Activated CD8-positive, alpha-beta memory T cell treated with anti-CD3 and anti-CD28 coated beads for 4 hours (primary cell): Measurements from ENCODE around the gene DSP.
A peak's percentile ranks its signal among the peaks of the same experiment; 100 is the strongest.

Experiments
- DNase-seq, 2 donors: peaks; one replicate each; pipeline ENCODE4 v3.0.0-alpha.2; 2020; ENCODE audit warnings: low read depth in 2 of 2

Gene DSP

DNA sequence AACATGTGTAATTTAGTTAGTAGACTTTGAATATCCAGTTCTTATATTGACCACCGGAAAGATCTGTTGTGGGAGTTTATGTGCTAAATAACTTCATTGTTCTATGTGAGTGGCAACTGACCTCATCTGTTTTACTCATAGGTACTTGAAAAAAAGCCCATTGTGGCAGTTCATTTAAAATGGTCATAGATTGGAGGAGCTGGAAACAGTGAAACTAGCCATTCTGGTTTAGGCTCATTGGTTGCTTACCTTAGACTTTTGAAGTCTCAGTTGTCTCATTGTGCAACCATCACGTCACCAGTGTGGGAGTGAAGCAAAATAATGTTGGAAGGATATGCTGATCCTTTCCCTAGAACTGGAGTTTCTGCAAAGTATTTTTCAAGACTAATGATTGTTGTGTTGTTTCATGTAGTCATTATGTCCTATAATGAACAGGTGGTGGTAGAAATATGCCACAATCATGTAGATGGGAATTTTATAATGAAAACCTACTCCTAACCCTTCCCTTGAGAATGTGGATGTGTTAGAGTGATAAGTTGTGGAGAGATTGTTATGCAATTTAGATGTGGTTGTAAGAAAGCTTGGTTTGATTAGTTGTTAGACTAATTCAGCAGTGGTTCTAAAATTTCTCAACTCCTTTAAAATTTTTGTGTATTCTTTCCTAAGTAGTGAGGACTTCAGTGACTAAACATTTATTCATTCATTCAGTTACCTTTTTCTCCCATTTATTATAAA lies 18.3 kb downstream of the DSP start:
- DNase-seq, result no peak

DNA sequence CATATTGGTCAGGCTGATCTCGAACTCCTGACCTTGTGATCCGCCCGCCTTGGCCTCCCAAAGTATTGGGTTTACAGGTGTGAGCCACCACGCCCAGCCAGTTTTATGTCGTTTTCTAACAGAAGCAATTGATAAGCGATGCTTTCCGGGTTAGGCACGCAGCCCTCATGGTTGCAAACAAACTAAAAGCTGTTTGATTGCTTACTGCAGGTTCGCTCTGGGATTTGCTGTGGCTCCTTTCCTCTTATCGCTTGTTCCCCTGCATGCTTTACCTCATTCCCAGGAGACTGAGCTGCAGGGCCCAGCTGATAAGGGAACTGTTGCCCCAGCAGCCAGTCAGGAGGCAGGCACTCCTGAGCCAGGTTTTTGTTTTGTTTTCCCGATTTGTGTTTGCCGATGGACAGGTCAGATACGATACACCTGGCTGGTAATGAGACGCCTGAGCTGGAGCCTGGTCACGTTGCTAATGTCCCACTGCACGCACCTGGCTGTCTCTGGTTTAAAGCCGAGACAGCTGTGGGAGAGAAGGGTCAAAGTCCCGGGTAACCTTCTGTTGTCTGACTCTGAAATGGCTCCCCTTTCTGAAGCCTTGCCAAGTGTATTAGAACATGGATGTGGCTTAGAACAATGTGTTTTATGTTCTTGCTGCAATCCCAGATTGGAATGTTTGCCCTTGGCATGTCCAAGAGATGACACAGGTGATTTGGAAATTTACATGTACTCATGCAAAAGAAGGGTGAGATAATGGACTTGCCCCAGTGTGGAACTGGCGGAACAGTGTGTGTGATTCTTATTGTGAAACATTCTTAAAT lies 19.9 kb downstream of the DSP start:
- DNase-seq, result no peak

DNA sequence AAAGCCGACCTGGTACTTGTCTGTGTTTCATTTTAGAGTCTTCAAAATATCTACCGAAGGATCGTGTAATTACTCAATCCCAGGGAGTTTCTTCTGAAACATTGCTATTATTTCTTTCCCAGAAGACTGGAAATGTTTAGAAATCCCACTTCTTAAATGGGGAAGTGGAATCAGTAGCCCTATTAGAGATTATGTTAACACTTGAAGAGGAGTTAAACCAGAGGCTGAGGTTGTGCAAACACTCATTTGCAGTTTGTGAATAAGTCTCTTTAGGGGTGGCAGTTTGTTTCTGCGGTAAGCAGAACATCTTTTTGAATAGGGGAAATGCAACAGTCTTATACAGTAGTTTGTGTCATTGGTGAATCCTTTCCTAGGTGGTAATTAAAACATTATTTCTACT lies 21.3 kb downstream of the DSP start:
- no peak for DNase-seq

DNA sequence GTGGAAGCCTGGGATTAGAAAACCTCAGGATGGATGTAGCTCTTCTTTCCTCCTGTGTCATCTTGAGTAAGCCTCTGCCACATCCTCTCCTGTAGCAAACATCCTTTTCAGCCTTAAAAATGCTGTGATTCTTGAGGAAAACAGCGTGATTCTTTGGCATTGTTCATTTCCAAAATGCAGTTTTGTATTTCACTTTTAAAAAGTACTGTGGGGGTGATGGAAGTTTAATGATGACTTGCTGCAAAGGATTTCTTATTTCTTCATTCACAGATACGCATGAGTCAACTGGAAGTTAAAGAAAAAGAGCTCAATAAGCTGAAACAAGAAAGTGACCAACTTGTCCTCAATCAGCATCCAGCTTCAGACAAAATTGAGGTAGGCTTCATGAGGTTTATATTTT lies 24.6 kb downstream of the DSP start:
- DNase-seq, result no peak

DNA sequence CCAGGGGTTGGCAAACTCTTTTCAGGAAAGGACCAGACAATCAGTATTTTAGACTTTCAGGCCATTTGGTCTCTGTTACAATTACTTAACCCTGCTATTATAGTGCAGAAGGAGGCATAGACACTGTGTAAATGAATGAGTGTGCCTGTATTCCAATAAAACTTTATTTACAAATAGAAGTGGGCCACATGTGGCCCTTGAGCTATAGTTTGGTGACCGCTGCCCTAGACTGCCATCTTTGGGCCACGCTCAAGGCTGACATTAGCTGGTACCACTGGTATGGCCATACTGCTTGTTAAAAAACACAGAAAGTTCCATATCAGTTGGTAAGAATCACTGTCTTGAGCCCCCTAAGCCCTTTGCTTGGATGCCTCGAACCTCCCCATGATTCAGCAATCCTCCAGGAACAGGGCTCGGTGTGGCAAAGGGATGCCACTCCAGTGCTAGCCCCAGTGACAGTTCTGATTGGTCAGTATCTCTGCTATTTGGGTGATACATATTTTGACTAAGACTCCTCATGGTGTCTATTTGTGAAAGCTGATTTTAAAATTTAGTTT lies 25.2 kb downstream of the DSP start:
- no peak for DNase-seq

DNA sequence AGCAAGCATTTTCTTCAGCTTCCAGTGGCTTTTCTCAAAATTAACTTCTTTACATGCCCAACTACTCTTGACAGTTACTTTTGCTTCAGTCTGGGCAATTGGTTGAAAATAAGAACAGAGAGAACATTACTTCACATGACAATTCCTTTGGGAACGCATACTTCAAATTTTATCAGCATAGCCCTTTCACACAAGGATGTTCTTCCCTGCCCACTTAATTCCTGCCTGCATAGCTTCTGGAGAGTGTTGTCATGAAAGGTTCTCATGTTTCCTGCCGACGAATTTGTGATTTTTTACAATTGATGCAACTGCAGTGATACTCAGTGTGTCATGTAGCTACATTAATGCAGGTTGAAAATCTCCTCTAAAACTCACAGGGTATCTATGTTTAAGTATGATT lies 26.6 kb downstream of the DSP start:
- DNase-seq, result no peak

DNA sequence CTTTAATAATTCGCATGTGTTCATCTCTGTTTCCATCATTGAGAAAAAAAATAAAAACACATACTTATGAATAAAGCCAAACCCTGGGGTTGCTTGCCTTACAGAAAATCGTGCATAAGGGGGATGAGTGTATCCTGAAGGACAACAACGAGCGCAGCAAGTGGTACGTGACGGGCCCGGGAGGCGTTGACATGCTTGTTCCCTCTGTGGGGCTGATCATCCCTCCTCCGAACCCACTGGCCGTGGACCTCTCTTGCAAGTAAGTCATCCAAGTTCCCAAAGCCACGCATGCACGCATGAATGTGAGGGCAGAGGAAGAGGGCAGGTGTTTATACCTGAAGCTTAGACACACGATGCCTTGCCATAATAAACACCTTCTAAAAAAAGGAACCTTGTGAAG lies 27.6 kb downstream of the DSP start:
- DNase-seq, result no peak

DNA sequence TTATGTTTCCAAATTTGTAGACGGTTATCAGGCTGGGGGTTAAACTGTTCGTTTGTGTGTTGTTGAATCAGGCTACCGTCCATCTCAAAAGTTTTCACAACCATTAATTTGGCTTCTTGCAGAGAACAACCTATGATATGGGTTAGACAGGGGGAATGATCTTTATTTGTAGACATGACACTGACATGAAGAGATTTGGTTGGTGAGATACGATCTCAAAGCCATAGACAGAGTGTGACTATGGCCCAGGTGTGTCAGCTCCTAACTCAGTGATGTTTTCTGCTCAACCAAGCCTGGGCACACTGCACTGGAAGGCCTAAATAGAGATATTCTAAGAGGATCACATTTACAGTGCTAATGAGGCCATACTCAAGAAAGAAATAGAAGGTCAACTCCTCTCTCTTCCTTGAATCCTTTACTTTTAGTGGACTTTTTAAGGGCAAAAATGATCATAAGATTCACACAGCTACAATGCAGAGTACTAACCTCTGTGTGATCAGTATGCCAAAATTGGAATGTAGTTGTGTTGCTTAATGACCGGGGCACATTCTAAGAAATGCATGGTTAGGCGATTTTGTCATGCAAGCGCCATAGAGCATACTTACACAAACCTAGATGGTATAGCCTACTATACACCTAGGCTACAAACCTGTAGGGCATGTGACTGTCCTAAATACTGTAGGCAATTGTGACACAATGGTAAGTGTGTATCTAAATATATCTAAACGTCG lies 30.9 kb downstream of the DSP start:
- DNase-seq, result no peak

DNA sequence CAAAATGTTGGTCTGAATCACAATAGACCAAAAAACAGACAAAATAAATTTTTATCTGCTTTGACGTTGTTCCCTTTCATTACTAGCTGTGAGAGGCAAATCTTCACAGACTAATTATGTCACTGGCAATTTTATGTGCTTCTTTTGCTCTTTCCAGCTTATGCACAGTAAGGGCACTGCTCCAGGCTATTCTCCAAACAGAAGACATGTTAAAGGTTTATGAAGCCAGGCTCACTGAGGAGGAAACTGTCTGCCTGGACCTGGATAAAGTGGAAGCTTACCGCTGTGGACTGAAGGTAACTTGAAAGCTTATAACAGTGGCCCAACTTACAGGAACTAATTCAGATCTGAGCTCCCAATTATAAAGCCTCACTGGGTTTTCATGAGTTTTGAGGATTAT lies 33.0 kb downstream of the DSP start:
- DNase-seq, result no peak

DNA sequence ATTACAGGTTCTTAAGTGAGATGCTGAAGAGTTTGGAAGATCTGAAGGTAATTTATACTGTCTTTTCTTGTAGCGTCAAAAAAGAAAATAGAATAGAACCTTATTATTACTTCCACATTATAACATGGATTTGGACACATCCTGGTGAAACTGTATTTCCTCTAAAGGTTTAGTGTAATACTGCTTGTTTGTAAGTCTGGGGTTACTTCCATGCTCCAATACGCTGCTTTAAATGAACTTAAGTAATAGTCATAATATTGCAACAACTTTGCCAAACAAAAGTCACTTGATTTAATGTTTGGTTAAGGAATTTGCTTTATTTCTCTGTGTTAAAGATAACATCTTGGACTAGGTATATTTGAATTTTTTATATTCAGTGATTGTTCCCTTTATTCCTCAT lies 37.0 kb downstream of the DSP start:
- no peak for DNase-seq

DNA sequence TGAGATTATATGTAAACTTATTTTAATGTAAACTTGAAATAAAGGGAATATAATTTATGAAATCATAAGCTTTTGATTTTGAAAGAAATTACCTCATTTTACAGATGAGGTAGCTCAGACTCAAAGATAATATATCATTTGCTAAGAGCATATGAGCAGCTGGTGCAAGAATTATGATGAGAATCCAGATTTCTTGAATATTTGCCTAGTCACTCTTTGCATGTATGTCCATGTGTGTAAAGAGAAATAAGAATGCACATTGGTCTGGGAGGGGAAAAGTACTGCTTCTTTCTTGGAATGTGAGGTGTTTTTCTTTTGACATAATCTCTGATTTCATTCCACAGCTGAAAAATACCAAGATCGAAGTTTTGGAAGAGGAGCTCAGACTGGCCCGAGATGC lies 37.5 kb downstream of the DSP start:
- no peak for DNase-seq

DNA sequence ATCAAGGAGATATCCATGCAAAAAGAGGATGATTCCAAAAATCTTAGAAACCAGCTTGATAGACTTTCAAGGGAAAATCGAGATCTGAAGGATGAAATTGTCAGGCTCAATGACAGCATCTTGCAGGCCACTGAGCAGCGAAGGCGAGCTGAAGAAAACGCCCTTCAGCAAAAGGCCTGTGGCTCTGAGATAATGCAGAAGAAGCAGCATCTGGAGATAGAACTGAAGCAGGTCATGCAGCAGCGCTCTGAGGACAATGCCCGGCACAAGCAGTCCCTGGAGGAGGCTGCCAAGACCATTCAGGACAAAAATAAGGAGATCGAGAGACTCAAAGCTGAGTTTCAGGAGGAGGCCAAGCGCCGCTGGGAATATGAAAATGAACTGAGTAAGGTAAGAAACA lies 38.4 kb downstream of the DSP start:
- no peak for DNase-seq

DNA sequence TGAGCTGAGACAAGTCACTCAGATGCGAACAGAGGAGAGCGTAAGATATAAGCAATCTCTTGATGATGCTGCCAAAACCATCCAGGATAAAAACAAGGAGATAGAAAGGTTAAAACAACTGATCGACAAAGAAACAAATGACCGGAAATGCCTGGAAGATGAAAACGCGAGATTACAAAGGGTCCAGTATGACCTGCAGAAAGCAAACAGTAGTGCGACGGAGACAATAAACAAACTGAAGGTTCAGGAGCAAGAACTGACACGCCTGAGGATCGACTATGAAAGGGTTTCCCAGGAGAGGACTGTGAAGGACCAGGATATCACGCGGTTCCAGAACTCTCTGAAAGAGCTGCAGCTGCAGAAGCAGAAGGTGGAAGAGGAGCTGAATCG lies 39.1 kb downstream of the DSP start:
- no peak for DNase-seq

DNA sequence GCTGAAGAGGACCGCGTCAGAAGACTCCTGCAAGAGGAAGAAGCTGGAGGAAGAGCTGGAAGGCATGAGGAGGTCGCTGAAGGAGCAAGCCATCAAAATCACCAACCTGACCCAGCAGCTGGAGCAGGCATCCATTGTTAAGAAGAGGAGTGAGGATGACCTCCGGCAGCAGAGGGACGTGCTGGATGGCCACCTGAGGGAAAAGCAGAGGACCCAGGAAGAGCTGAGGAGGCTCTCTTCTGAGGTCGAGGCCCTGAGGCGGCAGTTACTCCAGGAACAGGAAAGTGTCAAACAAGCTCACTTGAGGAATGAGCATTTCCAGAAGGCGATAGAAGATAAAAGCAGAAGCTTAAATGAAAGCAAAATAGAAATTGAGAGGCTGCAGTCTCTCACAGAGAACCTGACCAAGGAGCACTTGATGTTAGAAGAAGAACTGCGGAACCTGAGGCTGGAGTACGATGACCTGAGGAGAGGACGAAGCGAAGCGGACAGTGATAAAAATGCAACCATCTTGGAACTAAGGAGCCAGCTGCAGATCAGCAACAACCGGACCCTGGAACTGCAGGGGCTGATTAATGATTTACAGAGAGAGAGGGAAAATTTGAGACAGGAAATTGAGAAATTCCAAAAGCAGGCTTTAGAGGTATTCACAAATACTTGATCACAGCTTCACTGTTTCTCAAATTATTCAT lies 39.6 kb downstream of the DSP start:
- DNase-seq, result no peak

DNA sequence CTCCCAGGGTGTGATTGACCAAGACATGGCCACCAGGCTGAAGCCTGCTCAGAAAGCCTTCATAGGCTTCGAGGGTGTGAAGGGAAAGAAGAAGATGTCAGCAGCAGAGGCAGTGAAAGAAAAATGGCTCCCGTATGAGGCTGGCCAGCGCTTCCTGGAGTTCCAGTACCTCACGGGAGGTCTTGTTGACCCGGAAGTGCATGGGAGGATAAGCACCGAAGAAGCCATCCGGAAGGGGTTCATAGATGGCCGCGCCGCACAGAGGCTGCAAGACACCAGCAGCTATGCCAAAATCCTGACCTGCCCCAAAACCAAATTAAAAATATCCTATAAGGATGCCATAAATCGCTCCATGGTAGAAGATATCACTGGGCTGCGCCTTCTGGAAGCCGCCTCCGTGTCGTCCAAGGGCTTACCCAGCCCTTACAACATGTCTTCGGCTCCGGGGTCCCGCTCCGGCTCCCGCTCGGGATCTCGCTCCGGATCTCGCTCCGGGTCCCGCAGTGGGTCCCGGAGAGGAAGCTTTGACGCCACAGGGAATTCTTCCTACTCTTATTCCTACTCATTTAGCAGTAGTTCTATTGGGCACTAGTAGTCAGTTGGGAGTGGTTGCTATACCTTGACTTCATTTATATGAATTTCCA lies 43.9 kb downstream of the DSP start:
- no peak for DNase-seq

DNA sequence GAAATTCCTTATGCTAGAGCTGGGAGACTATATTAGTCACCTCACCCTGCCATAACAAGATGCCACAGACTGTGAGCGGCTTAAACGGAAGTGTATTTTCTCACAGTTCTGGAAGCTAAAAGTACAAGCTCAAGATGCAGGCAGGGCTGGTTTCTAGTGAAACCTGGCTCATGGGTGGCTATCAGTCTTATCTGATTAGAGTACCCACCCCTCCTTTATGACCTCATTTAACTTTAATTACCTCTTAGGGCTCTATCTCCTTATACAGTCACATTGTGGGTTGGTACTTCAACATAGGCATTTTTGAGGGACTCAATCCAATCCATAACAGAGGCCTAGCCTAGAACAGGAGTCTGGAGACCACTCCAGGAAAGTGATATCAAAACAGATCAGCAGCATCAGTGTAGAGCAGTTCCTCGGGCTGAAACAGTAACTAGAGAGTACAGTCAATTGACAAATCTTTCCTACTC lies 46.2 kb downstream of the DSP start:
- no peak for DNase-seq

DNA sequence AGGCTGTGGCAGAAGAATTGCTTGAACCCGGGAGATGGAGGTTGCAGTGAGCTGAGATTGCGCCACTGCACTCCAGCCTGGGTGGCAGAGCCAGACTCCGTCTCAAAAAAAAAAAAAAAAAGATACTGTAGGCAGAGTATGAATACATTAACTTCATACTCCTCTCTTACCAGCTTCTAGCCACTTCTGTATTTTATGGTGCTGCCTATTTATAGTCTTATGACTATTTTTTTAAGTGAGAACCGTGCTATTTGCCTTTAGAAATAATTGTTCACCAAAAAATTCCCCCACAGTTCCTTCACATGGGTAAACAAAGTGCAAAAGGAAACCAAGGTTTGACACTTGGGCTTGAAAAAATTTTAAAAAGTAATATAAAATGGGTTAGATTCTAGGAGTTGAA lies 47.0 kb downstream of the DSP start:
- DNase-seq, result no peak

DNA sequence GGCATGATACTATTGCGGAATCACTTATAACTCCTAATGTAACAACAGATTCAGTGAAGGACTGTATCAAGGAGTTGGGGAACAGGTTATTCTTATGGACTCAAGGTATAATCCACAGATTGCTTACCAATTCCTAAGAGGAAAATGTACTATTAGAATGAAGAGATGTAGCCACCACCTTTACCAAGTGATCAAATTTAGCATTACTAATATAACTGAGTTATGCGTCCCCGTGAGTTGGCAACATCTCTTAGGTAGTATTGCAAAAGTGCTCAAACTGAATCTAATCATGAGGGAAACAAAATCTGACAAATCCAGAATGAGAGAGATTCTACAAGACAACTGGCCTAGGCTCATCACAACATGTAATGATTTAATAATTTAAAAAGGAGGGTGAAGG lies 47.8 kb downstream of the DSP start:
- no peak for DNase-seq

DNA sequence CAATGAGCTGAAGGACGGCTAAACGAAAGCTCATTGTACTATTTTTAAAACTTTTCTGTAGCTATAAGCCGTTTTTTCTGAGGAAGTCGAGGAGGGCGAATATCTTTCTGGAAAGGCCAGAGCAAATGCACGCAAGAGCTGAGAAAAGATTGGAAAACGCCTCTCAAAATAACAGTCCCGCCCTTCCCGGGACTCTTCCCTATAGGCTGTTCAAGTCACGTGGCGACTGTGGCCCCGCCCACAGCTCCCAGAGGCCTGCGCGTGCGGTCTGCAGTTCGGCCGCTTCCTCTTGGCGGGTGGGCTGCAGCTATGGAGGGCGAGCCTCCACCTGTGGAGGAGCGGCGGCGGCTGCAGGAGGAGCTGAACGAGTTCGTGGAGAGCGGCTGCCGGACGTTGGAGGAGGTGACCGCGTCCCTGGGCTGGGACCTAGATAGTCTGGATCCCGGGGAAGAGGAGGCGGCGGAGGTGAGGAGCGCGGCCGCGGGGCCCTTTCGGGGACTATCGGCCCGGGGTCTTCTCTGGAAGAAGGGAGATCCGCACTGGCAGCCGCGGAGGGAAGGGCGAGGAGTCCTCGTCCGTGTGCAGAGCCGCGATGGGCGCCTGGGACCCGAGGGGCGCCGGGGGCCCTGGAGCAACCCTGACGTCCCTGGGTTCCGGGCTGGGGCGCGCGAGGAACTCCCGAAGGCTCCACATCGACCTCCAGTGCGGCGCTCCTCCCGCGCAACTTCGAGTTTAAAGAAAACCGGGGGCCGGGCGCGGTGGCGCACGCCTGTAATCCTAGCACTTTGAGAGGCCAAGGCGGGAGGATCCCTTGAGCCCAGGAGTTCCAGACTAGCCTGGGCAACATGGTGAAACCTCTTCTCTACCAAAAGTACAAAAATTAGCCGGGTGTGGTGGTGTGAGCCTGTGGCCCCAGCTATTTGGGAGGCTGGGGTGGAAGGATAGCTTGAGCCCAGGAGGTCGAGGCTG lies 48.8 kb downstream of the DSP start, which contains the start of gene SNRNP48:
SNRNP48 (plus strand) TSS at position 250 of the 969 bp plus-strand sequence; CDS start at position 310, 60 bp downstream.
- peak; percentile 79 to 81 for DNase-seq

DNA sequence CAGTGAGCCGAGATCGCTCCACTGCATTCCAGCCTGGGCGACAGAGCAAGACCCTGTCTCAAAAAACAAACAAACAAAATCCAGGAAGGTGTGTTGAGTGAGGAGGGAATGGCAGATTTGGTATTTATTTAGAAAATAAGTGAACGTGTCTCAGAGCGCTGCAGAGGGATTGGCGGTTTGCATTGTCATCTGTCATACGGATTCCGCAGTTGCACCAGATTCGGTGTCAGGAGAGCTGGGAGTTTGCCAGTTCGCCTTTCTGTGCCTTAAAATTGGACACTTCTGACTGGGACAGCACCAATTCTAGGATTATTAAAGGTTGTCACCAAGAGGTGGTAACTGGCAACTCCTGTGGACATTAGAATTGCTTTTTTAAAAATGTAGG lies 49.4 kb downstream of the DSP start:
- no peak for DNase-seq
